H1 (cell line): ENCODE data around the gene VPS51. TPM values are rescaled to one million over a fixed set of nuclear protein-coding genes. Genes with fewer than 3 reads are reported as not detected.

Experiments used
- ATF3 ChIP-seq: IDR thresholded peaks from 2 replicates; pipeline ENCODE4 v1.6.1; 2011; ENCODE audit warnings: low read depth, mild to moderate bottlenecking, low read length; ENCODE audit not compliant: insufficient read depth
- EZH2 ChIP-seq: fragments of 200-600 bp; sonication (generic); IDR thresholded peaks from 2 replicates; pipeline ENCODE4 v1.7.1; 2012; ENCODE audit warnings: low read depth, mild to moderate bottlenecking, moderate library complexity, low read length, inconsistent platforms; ENCODE audit not compliant: severe bottlenecking
- polyA plus RNA-seq, 7 experiments: library from polyadenylated mRNA; depleted of rRNA in 3 of 7; stranded (reverse) in 5 of 7; unstranded in 2 of 7; fragments of >200 nt in 5 of 7; fragments of 200-250 nt in 2 of 7; gene quantifications; 1 replicate in 5 of 7; 2 replicates in 1 of 7; 4 replicates in 1 of 7; pipeline versions ENCODE4 v1.2.1 to v1.2.3, GENCODE V29; 2011 to 2013; ENCODE audit warnings: missing spikeins in 2 of 7, mixed read lengths in 2 of 7
- total RNA-seq: library from RNA; stranded (reverse); fragmentation: NEBNext Ultra II Directional; extraction: Animal tissue kit (Norgen Biotek cat#: 25700); gene quantifications from 2 replicates; pipeline ENCODE4 v1.2.1, GENCODE V29; 2021

VPS51 gene
- total and polyA plus RNA-seq, 2 of the 8 experiments (the other 6 are each of a cell fraction or from before 2014, with no cell fraction given): 97.4 to 142 TPM

DNA sequence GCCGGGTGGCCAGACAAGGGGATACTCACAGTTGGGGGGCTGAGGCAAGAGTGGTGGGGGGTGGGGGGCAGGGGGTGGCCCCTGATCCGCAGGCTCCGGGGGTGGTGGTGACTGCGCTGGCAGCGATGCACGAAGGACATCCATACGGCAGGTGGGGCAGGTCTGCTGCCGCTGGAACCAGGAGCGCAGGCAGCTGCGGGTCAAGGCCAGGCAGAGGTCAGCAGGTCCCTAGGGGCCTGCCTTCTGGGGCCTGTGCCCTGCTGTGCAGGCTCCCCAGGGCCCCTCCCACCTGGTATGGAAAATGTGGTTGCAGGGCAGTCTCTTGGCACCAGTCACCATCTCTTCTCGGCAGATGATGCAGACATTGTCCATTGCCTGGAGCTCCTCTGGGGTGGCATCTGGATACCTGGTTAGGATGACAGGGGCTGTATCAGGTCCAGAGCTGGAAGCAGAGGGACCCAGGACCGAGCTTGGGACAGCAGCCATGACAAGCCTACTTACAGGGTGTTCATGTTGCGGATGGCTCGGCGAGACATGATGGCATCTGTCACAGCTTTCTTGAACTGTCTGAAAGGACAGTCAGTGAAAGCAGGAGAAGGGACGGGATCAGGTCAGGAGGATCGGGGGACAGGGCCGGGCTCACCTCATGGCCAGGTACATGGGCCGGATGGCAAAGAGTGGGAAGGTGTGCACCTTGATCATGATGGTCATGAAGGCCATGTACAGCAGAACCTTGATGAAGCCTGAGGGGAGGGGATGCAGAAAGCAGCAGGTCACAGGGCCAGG, 34.8 kb downstream of the VPS51 start (continued):
- TF ChIP-seq ATF3 (no peak), EZH2 (no peak)
- TF ChIP-seq, all 59 proteins: peak for 0
